IPS-NIHi11 (cell line): ENCODE measurements around the gene KLHDC7B.
A peak's percentile ranks its signal among the peaks of the same experiment; 100 is the strongest.
"Not testable (repeated sequence)": the region's sequence is repeated elsewhere in the genome, so short reads cannot be mapped to it uniquely, and the experiment has no call there.

Experiments
- DNase-seq: peaks from one replicate; pipeline ENCODE4 v3.0.0; 2012; ENCODE audit warnings: mixed read lengths, low spot score

Gene KLHDC7B

DNA sequence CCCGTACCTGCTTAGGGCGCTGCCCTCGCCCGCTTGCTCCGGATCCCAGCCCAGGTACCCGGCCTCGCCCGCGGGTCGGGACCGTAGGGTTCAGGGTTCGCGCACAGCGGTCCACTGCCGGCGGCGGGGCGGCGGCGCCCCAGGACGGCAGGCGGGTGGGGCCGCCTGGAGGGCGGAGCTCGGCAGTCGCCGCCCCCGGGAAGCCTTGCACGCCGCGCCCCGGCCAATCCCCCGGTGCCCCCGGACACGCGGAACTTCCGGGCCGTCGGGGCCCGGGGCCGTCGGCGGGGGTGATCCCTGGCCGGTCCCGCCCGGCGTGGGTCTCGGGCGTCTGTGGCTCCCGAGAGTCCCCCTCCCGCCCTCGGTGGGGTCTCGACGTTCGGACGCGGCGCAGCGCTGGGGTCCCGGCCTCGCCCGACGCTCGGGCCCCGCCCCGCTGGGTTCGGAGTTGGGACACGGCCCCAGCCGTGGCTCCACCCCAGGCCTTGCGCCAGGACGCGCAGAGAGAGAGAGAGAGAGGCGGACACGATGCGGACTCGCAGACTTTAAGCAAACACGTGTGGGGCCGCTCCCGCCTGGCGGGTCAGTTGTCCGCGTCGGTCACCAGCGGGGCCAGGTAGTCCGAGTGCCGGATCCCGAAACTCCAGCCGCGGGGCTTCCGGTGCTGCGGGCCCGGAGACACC is 15.7 kb upstream of the KLHDC7B start, which contains the start of gene TYMP:
Gene TYMP (minus strand): TSS at position 116 of the 683 bp plus-strand sequence. CDS start 303 bp downstream, outside the sequence.
- DNase-seq, result no peak

DNA sequence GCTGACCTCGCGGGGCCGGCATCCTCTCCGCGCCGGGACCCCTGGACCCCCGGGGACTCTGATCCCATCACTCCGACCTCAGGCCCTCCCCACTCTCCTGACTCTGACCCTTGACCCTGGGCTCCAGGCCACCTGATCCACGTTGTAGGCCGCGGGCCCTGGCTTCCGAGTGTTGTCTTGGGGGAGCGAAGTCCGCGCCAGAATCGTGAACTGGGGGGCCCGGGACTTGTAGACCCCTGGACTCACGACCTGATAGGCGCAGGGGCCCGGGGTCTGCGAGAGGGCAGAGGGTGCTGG is 15.2 kb upstream of the KLHDC7B start:
- DNase-seq, result peak; percentile 21

DNA sequence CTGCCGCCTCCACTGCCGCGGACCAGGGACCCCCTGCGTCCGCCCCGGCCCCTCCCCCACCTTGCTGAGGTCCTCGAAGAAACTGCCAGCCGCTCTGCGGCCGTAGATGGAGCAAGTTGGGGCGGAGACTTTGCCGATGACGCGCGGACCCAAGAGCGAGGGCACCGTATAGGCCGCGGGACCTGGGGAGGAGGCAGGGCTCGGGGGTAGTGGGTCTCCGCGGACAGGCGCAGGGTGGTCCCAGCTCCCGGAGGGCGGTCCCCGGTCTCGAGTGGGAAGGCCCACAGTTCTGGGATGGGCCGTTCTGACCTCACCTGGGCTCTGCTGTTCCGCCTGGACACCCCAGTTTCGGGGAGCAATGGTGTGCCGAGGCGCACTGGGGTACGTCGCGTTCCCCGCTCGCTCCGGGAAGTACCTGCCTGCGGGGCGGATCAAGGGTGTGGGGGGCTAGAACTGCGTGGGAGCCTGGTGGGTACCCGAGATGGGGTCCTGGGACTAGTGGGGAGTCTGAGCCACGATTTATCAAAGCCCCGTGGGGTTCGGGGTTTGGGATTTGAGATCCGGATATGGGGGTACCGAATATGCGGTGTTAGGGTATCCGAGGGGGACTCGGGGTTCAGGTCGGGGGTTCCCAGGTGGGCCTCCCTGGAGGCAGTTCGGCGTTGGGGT is 14.7 kb upstream of the KLHDC7B start:
- peak; percentile 77 for DNase-seq

DNA sequence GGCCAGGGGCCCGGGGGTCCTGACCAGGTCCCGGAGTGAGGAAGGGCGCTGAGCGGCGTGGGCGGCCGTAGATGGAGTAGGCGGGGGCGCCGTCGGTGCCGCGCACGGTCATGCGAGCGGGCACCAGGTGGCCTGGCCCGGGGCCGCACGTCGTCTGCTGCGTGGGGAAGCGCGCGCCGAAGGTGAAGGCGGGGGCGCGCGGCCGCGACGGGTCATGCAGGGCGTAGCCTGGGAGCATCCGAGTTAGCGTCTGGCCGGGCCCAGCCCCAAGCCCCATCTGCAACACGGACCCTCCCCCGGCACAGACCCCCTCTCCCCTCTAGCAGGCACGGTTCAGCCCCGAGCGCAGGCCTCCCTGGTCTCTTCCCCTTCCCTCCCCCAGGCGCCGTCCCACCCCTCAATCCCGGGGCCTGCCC is 14.1 kb upstream of the KLHDC7B start:
- DNase-seq, result peak; percentile 51

DNA sequence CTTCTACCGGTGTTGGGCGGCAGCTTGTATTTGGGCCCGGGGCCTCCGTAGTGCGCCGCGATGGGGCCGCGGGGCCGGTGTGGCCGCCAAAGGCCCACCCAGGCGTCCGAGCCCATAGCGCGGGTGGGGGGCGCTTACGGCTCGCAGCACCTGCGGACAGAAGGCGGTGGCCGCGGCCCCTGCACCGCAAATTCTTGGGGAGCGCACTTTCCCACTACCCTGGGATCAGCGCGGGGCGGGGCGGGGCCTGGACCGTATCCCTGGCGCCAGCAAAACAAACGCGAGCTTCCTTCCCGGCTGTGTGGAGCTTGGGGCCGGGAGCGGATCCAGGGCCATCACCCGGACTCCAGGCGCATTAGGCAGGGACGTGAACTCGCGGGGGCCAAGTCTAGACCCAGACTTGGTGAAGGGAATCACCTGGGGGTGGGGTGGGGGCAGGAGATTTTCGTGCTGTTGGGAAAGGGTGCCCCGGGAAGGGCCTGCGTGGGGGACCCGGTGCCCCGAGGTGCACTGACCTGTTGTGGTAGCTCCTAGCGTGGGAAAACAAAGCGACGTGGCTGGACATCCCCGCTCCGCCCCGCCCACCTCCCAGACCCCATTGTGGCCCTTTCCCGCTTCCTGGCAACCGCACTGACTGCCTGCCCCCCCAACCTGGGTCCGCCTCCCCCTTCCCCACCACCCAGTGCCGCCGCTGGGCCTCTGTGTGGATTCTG is 13.6 kb upstream of the KLHDC7B start:
- DNase-seq, result peak; percentile 69

DNA sequence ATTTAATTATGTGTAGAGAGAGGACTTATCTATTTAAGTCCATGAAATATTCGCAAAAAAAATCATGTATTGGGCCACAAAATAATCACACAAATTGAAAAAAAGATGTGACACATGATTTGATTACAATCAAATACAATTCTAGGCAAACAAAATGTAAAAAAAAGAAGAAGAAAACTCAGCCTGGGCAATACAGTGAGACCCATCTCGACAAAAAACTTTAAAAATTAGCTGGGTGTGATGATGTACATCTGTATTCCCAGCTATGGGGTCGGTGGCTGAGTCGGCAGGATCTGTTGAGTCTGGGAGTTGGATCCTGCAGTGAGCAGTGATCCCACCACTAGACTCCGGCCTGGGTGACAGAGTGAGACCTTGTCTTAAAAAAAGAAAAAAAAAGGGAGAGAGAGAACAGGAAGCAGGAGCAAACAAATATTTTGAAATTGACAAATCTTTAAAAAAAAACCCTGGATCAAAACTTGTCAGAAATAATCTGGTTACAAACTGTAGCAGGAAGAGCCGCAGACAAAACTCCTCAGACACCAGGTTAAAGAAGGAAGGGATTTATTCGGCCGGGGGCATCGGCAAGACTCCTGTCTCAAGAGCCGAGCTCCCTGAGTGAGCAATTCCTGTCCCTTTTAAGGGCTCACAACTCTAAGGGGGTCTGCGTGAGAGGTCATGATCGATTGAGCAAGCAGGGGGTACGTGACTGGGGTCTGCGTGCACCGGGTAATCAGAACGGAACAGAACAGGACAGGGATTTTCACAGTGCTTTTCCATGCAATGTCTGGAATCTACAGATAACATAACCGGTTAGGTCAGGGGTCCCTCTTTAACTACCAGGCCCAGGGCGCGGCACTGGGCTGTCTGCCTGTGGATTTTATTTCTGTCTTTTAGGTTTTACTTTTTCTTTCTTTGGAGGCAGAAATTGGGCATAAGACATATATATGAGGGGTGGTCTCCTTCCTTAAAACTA is 12.6 kb upstream of the KLHDC7B start:
- no peak for DNase-seq

DNA sequence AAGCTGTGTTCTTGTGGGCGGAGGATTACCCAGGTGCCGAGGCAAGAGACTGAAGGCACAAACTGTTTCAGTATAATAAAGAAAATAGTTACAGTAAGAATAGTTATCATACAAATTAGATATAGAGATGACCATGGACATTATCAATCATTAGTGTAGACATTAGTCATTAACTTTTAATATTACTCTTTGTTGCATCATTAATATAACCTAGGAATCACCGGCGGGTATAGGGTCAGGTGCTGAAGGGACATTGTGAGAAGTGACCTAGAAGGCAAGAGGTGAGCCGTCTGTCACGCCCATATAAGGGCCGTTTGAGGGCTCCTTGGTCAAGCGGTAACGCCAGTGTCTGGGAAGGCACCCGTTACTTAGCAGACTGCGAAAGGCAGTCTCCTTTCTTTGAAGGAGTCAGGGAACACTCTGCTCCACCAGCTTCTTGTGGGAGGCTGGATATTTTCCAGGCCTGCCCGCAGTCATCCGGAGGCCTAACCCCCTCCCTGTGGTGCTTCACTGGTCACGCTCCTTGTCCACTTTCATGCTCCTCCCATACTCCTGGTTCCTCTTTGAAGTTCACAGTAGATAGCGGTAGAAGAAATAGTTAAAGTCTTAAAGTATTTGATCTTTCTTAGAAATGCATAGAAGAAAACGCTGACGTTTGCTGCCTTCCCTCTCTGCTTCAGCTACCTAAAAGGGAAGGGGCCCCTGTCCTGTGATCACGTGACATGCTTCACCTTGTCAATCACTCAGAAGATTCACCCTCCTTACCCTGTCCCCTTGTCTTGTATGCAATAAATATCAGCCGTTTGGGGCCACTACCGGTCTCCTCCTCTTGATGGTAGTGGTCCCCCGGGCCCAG is 11.6 kb upstream of the KLHDC7B start:
- DNase-seq, result not testable (repeated sequence)

DNA sequence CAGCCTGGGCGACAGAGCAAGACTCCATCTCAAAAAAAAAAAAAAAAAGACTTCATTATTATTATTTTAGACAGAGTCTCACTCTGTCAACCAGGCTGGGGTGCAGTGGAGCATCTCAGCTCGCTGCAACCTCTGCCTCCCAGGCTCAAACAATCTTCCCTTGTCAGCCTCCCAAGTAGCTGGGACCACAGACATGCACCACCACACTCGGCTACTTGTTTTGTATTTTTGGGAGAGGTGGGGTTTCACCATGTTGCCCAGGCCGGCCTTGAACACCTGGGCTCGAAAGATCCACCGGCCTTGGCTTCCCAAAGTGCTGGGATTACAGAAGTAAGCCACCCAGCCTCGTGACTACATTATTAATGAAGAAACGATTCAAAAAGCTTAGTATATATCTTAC is 10.6 kb upstream of the KLHDC7B start:
- DNase-seq, result no peak

DNA sequence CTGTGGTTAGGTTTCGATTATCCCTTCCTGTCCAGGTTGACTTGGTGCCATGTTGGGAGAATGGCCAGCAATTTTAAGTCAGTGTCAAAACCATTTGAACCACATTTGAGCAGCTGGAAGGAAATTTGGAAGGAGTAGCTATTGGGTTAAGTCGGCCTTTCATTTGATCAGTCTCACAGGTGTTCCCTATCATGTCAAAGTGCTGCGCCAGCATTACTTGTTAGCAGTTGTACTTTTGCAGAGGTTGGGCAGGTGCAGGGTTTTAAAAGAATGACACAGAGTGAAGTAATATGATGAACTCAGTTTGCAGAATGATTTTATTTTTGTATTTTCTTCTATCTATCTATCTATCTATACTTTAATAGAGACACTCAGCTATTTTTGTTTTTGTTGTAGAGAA is 9.5 kb upstream of the KLHDC7B start:
- no peak for DNase-seq

DNA sequence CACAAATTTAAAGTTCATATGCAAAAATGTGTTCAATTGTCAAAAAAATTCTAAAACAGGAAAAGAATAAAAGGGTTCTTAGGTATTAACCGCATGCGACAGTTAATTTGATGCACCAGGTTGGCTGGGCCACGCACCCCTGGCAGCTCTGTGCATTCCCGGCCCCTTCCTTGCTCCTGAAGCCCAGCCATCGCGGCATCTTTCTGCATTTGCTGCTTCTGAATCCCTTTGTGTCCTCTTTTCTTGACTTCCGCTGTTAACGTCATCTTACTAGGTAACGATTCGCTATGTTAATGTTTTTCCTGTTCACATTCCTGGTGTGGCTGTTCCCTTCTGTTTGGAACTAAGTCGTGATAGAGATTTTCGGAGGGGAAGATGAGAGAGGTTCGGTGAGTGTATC is 7.9 kb upstream of the KLHDC7B start:
- DNase-seq, result no peak

DNA sequence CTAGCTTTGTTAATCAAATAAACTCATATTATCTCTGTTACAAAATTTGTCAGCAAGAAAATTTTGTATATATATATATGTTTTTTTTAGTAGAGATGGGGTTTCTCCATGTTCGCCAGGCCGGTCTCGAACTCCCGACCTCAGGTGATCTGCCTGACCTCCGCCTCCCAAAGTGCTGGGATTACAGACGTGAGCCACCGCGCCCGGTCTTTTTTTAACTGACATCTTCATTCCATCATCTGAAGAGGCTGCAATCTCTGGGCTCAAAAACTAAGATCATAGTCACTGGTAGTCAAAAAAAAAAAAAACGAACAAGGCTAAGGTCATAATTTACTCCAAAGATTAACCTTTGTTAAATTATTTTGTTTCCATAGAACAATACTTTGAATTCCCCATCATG is 5.3 kb upstream of the KLHDC7B start:
- DNase-seq, result no peak

DNA sequence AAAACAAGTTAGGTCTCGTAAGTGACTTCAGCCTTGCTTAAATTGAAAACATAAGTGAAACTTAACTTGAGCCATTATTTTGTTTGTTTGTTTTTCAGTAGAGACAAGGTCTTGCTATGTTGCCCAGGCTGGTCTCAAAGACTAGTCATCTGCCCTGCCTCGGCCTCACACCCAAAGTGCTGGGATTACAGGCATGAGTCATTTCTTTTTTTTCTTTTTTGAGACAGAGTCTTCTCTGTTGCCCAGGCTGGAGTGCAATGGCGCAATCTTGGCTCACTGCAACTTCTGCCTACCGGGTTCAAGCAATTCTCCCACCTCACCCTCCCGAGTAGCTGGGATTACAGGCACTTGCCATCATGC is 4.1 kb upstream of the KLHDC7B start:
- not testable (repeated sequence) for DNase-seq

DNA sequence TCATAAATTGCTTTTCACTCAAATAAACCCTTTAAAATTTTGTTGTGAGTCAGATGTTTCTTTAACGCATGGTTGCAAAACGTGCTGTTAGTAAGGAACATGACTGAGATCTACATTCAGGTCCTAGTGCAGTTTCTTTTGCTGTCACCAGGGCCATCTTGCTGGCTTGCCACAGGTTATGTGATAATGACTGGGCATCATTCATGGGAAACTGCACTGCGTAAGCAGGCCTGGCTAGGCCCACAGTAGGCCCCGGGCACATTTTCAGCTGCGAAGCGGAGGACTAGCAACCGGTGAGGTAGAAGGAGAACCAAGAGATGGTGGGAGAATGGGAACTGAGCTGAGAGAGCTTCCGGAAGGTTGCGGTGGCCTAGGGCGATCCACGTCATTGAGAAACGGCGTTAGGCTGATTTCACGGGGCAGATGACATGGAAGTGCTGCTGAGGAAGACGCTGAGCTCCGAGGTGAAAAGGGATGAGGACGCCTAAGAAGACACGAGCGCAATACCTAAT is 3.2 kb upstream of the KLHDC7B start:
- no peak for DNase-seq

DNA sequence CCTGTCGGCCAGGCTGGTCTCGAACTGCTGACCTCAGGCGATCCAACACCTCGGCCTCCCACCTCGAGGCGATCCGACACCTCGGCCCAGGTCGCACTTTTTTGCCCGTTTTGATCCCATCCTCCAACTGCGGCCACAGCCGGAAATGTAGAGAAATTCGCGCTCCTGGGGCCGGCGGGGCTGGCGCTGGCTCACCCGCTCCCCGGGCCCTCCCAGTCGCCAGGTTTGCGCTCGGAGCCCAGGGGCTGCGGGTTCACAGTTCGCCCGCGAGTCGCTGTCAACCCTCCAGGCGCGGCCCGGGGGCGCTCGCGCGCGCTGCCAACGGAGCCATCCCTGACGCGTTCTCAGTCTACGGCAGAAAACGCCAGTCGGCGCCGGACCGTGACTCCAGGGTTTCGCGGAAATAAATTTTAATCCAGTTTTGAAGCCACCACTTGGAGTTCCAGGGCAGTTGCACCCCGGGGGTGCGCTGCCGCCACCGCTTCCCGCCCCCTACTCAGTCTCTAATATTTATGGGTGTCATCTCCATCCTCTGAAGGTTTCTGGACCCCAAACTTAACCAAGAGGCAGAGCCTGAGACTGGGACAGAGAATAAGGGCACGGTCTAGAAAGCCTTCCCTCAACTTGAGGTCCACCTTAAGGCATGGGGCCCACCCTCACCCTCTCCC is 1.5 kb upstream of the KLHDC7B start:
- peak; percentile 98 for DNase-seq

DNA sequence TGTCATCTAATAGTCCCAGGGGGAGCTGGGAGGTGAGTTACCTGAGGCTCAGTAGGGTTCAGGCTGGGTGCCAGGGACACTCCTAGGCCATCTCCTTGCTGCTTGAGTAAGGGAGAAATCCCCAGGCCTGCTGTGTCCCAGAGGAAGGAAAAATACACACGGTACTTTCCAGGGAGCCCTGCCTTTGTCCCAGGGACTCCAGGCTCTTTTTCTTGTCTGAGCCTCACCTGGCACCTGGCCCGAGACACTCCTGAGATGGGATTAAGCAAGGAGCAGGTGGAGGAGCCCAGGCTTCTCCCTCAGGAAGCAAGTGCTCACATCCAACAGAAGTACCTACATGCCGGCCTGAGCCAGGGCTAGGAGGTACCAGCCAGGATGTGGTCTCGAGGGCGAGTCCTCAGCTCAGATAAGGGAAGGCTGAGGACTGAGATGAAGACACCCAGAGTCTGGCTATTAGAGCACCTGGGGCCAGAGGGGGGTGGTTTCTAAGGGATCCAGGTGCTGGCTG is 899 bp upstream of the KLHDC7B start:
- DNase-seq, result no peak

DNA sequence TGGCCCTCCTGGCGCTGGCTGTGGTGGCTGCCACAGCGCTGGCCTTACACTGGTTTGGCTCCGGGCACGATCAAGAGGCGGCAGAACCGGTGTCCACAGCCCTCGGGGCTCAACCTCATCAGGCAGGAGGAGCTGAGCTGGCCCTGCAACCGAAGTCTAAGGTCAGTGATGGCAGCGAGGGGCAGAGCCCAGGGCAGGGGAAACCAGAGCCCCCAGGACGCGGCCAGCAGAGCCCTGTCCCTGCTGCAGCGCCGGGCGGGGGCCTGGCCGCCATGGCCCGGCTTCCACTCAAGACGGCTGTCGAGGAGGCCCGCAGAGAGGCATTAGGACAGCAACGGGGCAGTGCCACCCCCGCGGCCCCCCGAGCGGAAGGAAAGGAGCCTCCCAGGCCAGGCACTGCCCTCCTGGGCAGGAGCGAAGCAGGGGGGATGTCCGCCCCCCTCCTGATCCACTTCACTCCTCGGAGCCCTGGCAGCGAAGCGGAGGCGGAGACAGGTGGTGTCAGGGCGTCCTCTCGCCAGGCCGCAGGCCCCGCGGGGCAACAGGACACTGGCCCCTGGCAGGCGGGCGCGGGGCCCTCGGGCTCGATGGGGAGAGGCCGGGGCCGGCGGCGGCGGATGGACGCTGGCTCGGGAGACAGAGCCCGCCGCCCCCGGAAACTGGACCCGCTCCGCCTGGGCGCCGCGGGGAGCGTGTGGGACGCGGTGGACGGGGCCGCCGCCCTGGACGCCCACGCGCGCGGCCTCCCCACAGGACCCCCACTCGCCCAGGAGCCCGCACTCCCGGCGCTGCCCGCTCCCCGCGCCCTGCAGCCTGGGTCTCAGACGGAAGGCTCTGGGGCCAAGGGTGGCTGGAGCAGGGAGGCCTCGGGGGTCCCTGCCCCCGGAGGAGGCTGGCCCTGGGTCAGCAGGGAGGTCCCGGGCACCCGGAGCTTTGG is 895 bp downstream of the KLHDC7B start:
- peak; percentile 35 for DNase-seq

DNA sequence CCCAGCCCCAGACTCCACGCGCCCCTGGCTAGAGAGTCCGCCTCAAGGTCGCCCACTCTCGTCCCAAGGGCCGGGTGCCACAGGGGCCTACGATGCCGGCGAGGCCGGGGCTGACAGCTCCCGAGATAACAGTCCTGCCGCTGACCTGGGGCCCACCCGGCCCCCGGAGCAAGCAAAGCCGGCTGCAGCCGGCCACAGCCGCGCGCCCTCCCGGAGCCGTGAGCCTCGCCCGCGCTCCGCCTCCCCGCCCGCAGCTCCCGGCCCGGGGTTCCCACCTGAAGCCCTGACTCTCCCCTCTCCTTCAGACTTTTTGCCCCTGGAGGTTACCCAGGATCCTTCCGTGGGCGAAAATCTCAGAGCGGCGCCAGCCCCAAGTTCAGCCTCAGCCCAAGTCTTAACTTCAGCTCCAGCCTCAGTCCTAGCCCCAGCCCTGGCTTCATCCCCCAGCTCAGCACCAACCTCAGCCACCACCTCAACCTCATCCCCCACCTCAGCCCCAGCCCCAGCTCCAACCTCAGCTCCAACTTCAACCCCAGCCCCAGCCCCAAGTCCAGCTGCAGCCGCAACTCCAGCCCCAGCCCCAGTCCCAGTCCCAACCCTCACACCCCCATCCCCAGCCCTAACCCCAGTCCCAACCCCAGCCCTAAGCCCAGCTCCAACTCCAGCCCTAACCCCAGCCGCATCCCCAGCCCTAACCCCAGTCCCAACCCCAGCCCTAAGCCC is 1.7 kb downstream of the KLHDC7B start:
- peak; percentile 39 for DNase-seq
